Dermis microvascular lymphatic vessel endothelial cell (primary cell): ENCODE data around the gene DLL1. TPM values are rescaled to one million over a fixed set of nuclear protein-coding genes. Genes with fewer than 3 reads are reported as not detected.
"Not testable (repeated sequence)": the region's sequence is repeated elsewhere in the genome, so short reads cannot be mapped to it uniquely, and the experiment has no call there.

ENCODE experiments used
- DNase-seq, 2 donors: peaks; one replicate each; pipeline versions ENCODE4 v3.0.0 to v3.0.0-alpha.2; 2010; ENCODE audit warnings: low read depth in 2 of 2
- total RNA-seq: library from RNA; depleted of rRNA; stranded (reverse); fragments of >200 nt; gene quantifications from 2 replicates; pipeline ENCODE4 v1.2.1, GENCODE V29; 2014

The DLL1 gene, protein sequence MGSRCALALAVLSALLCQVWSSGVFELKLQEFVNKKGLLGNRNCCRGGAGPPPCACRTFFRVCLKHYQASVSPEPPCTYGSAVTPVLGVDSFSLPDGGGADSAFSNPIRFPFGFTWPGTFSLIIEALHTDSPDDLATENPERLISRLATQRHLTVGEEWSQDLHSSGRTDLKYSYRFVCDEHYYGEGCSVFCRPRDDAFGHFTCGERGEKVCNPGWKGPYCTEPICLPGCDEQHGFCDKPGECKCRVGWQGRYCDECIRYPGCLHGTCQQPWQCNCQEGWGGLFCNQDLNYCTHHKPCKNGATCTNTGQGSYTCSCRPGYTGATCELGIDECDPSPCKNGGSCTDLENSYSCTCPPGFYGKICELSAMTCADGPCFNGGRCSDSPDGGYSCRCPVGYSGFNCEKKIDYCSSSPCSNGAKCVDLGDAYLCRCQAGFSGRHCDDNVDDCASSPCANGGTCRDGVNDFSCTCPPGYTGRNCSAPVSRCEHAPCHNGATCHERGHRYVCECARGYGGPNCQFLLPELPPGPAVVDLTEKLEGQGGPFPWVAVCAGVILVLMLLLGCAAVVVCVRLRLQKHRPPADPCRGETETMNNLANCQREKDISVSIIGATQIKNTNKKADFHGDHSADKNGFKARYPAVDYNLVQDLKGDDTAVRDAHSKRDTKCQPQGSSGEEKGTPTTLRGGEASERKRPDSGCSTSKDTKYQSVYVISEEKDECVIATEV
- 2.6 and 6.4 TPM in 2 replicates for total RNA-seq

DNA sequence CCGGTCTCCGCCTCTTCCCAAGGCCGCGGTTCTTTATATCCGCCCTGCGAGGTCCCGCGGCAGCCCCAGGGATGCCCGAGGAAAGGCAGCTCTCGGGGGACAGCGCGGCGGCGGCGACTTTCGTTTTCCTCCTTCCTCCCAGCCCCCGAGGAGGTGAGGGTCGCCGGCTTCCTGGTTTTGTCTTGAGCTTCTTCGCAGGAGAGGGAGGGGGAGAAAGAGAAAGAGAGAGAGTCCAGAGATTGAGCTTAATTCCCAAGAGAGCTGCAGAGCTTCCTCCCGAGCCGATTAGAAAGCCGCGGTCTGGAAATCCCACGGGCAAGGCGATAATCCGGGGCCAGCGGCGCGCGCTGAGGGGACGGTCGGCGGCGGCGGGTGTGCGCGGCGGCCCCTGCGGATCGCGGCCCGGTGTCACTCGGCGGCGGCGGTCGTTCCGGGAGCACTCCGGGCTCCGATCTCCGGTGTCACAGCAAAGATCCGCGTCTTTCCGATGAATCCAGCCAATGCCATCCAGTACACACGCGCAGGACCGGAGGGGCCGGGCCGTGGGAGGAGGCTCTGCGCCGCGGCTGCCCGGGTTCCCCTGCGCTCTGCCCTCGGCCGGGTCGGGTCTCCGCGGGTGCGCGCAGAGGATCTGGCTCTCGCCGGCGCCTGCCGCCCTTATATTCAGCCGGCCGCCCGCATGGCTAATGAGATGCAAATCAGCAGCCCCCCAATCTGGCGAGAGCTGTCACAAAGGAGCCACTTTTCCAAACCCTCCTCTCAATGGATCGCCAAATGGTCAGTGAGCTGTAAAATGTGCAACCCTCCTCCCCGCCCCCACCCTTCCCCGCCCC is at the start of gene DLL1:
DLL1 (minus strand) TSS at position 783 of the 833 bp plus-strand sequence. CDS start 939 bp downstream, outside the sequence.
- DNase-seq: peak in 1 of 2 donors; percentile 54

DNA sequence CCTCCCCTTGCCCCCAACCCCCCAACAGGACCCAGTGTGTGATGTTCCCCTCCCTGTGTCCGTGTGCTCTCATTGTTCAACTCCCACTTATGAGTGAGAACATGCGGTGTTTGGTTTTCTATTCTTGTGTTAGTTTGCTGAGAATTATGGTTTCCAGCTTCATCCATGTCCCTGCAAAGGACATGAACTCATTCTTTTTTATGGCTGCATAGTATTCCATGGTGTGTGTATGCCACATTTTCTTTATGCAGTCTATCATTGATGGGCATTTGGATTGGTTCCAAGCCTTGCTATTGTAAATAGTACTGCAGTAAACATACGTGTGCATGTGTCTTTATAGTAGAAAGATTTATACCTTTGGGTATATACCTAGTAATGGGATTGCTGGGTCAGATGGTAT is 44.3 kb upstream of the DLL1 start:
- DNase-seq: not testable (repeated sequence)

- DNase-seq: no peak
These were observed 38.4 kb upstream of the DLL1 start for GRCh38 chr6:170329321-170329720.

GRCh38 chr6:170317718-170318117 is 26.8 kb upstream of the DLL1 start:
- DNase-seq: peak in 1 of 2 donors; percentile 70

DNA sequence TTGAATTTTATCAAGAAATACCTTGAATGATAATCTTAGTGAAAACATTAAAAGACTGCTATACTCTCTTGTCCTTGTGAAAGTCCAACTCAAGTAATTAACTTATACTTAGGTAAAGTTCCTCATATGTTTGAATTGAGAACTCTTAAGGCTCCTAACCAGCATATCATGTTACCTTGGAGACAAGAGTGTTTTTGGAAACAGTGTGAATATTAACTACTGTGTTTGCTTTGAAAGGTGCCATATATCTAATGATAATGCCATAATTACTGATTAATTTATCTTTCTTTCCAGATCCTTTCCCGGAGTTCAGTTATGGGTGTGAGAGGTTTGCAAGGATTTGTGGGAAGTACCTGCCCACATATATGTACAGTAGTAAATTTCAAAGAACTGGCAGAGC is 26.2 kb upstream of the DLL1 start:
- DNase-seq: peak in 1 of 2 donors; percentile 16

DNA sequence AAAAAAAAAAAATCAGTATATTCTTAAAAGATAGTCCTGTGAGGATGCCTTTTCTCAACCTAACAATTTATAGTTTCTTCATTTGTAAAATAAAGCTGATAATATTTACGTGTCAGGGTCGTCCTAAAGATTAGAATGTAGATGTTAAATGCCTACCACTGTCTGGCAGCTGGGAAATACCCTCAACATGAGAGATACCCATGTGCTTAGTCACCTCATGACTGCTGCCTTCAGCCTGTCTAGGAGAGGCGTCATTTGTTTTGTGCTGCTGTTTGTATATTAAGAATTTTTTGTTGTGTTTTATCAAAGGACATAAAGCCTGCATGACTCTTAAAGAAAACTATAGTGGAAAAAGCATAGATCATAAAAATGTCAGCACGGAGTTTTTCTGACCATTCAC is 25.2 kb upstream of the DLL1 start:
- no peak for DNase-seq

GRCh38 chr6:170314983-170315382 is 24.1 kb upstream of the DLL1 start:
- DNase-seq: no peak

DNA sequence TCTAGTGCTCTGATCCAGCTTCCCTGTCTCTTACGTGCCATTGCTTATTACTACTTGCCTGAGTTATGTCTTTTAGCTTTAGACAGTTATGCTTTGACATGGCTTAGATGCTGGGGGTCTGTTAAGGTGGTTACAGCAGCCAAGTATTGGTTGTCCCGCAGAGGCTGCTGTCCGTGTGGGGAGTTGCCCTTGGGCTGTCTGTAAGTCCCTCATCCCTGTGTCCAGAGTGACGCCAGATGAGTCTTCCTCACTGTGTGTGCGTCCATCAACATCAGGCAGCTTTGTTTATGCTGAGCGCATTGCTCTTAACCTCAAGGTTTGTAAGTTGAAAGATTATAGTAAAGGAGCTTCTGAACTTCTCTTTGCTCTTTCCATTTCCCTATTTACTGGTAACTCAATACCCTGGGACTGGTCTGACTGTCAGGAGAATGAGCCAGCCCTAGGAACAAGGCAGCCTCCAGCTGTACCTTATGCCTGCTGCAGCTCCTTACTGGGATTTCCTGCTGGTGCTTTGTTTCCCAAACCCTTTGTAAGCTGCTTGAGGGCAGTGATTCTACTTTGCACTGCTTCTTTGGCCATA is 22.9 kb upstream of the DLL1 start:
- no peak for DNase-seq

- no peak for DNase-seq
These were observed 22.0 kb upstream of the DLL1 start for GRCh38 chr6:170312876-170313275.

GRCh38 chr6:170311696-170312095 is 20.8 kb upstream of the DLL1 start:
- DNase-seq: no peak

- DNase-seq: no peak
These were observed 17.9 kb upstream of the DLL1 start for GRCh38 chr6:170308761-170309160.

DNA sequence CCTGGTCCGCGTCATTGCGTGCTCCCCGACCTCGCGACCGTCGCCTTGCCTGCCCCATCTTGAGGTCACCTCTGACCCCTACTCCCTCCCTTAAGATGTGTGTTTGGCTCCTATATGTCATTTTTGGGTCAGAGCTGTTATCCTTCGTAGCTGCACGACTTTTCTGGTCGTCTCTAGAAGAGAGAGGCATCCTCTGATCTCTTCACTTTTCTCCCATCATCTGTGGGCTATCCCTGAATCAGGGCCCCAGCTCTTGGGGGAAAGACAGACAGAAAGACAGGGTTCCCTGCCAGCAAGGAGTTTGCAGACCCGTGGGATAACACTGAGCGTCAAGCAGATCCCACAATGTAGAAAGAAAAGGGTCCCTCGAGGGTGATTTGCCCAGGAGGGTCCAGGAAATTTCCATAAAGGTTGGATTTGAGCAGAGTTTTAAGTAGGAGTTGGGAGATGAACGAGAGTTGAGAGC is 16.2 kb upstream of the DLL1 start:
- no peak for DNase-seq

GRCh38 chr6:170306324-170307079 is 15.6 kb upstream of the DLL1 start, which contains the start of gene FAM120B:
TSS of gene FAM120B (plus strand) at chr6:170306758. CDS start at chr6:170317391, 10,633 bp downstream.
- peak; percentile 91 to 94 for DNase-seq

DNA sequence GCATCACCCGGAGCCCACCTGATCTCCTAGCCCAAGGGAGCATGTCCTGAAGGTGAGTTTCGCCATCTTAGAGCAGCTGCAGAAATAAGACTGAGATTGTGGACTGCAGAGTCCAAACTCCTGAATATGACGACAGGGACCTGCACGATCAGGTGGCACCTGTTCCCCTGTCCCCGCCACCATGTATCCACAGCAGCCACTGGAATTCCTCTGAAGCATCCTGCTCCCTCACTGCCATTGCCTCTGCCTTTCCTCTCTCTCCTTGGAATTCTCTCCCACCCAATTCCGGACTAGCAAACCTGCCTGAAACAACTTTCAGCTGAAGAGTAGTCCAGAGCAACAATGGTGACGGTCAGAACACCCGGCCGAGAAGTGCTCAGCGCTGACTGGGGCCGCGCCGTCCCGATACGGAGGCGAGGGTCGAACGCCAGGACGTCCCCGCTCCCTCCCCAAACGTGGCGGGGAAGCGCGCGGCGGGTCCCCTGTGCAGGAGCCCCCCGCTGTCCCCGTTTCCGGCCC is 15.0 kb upstream of the DLL1 start:
- DNase-seq: no peak

DNA sequence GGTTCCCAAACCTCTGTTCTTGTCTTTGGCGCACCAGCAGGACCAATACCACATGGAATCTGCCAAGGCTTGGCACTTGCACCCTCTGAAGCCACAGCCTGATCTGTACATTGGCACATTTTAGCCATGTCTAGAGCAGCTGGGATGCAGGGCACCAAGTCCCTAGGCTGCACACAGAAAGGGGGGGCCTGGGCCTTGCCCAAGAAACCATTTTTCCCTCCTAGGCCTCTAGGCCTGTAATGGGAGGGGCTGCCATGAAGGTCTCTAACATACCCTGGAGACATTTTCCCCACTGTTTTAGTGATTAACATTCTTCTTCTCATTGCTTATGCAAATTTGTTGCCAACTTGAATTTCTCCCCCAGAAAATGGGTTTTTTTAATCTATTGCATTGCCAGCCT is 10.3 kb upstream of the DLL1 start:
- no peak for DNase-seq

DNA sequence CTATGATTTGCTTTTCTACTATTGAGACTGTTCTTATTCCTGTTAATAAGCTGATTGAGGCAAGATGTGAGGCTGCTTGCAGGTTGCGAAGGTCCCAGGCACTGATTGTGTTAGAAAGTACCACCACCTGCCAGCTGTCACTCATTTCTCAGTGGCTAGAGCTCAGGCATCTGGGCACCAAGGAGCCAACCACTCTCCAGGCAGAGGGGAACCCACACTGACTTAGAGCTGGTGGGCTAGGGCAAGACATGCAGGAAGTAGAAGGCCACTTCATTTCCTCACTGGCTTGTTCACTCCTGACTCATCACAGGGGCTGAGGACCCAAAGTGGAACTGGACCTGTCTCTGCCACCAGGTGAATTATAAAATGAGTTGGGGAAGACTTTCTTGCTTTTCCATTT is 7.8 kb upstream of the DLL1 start:
- no peak for DNase-seq

DNA sequence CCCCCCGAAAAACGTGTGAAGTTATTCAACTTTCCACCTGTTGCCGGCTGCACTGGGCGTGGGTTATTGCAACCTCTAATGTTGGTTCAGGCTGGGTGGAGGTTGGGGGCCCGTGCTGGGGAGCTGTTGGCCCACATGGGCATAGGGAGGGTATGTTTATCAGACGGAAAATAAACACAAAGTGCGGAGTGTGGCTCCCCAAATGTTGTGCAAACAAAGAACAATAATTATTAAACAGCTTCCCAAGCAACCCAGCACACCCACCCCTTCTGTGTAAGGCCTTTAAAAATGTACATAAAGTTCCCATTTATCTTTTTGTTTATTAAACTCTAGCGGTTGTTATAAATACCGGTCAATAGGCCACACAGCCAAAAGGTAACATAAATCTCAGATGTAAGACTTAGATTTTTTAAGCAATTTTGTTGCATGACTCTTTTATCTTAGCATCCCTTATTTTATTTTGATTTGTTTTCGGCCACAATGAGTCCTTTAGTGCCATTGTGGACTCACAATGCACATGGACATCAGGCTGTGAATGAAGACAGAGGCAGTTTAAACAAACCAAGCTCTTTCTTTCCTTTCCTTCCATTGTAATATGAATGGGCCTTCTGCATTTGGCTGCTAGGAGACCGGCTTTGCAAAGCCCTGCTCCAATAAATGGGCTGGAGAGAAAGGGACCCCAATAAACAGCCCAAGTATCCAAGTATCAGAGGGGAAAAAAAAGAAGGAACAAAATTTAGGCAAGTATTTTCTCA is 6.9 kb upstream of the DLL1 start:
- no peak for DNase-seq

GRCh38 chr6:170296746-170297575 is 6.1 kb upstream of the DLL1 start:
- no peak for DNase-seq

DNA sequence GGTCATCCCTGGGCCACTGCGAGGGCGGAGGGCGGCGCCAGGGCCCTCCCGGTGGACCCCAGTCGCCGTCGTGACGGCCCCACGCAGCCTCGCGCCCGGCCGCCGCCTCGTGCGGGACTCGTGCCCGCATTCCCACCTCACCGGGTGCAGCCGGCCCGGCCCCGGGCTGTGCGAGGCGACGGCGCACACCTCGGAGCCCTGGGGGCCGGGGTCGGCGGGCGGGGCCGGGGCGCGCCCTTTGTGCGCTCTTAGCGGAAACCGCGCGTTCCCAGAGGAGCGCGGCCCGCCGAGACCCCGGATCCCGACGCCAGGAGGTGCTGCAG is 5.5 kb upstream of the DLL1 start:
- DNase-seq: no peak
